ENCODE results near the gene PGP.
"Not testable (repeated sequence)": the region's sequence is repeated elsewhere in the genome, so short reads cannot be mapped to it uniquely, and the experiment has no call there.

PGP gene

DNA sequence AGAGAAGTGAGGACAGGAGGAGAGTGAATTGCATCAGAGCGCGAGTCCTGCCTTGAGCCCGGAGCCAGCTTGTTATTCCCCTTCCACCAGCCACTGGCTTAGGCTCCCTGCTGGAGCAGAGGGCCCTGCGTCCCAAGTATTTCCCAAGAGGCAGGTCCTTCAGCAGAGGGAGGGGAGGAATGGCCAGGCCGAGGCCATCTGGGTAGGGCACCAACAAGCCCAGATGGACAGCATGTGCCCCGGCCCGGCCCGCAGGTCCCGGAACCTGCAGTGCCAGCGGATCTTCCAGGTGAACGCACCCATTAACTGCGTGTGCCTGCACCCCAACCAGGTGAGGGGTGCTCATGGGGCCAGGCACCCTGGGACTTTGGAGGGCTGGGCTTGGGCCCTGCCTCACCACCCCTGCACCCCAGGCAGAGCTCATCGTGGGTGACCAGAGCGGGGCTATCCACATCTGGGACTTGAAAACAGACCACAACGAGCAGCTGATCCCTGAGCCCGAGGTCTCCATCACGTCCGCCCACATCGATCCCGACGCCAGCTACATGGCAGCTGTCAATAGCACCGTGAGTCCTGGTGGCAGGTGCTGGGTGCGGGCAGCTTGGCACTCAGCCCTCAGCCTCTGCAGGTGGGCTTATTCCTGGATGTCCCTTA lies 7.7 kb downstream of the PGP start:
- H3K4me1 Mint-ChIP-seq (ENCODE audit: low read depth): peaks cover 56% of the 10 kb centered on the region
- H3K27me3 Mint-ChIP-seq: peaks cover 10% of the 10 kb centered on the region
- H3K27ac Mint-ChIP-seq: peak overlapping the region; percentile 86
- H3K36me3 Mint-ChIP-seq (ENCODE audit: low read depth): peaks cover 59% of the 10 kb centered on the region
- H3K4me3 Mint-ChIP-seq: no peak overlapping the region
- no peaks in the 10 kb centered on the region for H3K9me3 Mint-ChIP-seq
- intact Hi-C loops (cut with micrococcal nuclease): no loop called here

DNA sequence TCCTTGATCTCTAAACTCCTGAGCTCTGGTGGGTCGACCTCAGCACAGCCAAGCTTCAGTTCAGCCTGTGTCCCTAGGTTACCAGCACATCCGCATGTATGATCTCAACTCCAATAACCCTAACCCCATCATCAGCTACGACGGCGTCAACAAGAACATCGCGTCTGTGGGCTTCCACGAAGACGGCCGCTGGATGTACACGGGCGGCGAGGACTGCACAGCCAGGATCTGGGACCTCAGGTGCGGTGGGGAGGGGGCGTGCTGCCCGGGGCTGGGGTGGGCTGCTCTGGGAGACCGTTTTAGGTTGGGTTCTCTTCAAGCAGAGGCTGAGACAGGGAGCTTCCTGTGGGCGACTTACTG lies 8.2 kb downstream of the PGP start:
- peaks cover 50% of the 10 kb centered on the region for H3K4me1 Mint-ChIP-seq (ENCODE audit: low read depth)
- H3K9me3 Mint-ChIP-seq: no peaks in the 10 kb centered on the region
- H3K36me3 Mint-ChIP-seq (ENCODE audit: low read depth): peaks cover 54% of the 10 kb centered on the region
- H3K27ac Mint-ChIP-seq: peak overlapping the region; percentile 86
- peaks cover 15% of the 10 kb centered on the region for H3K27me3 Mint-ChIP-seq
- H3K4me3 Mint-ChIP-seq: peak overlapping the region; percentile 85
- intact Hi-C loops (cut with micrococcal nuclease): no loop called here

DNA sequence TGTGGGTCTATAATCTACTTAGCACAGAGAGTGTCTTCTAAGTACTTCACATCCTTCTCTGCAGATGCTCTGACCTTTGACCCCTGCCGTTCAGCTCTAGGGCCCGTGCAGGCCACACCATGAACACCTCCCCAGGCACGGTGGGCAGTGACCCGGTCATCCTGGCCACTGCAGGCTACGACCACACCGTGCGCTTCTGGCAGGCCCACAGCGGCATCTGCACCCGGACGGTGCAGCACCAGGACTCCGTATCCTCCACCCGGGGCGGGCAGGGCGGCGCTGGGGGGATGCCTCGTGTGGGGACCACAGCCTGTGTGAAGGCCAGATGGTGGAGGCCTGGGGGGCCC lies 8.7 kb downstream of the PGP start:
- H3K27ac Mint-ChIP-seq: peak overlapping the region; percentile 86
- intact Hi-C loops (cut with micrococcal nuclease): loop anchor here (1.0 kb wide), 2 partner anchors 17 to 51 kb away; partner anchors contain the start of genes E4F1 and TRAF7
- peaks cover 50% of the 10 kb centered on the region for H3K4me1 Mint-ChIP-seq (ENCODE audit: low read depth)
- H3K27me3 Mint-ChIP-seq: peaks cover 17% of the 10 kb centered on the region
- peak overlapping the region; percentile 85 for H3K4me3 Mint-ChIP-seq
- H3K9me3 Mint-ChIP-seq: no peaks in the 10 kb centered on the region
- peaks cover 49% of the 10 kb centered on the region for H3K36me3 Mint-ChIP-seq (ENCODE audit: low read depth)

DNA sequence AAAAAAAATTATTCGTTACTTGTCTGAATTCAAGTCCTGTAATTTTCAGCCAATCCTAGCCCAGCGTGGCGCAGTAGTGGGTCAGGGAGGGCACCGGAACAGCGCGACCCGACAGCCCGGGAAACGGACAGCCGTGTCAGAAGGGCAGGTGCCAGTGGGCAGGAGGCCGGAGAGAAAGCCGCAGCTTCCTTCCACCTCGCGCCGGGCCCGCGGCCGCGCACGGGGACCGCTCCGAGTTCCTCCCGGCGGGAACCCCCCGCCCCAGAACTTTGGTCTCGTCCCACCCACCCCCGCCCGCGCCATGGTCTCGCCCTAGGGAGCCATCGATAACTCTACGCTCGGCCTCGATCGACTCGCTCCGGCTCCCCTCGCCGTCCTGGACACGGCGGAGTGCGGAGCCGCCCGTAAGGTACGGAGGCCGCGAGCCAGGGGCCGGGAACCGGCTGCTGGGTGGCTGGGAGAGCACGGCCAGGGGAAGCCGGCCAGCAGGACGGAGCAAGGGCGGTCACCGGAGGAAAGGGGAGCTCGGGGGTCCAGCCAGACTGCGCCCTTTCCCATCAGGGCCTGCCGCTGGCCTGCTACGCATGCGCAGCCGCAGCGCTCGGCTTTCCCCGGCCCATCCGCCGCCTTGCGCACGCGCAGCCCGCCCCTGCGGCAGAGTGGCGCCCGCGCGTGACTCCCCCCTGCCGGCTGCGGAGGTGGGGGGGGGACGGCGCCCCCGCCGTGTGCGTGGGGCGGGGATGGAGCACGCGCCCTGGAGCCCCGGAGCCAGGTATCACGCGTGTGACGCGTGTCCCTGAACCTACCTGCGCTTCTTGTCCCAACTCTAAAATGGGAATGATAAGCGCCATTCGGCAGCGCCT lies 9.3 kb downstream of the PGP start, which contains the start of gene MLST8:
MLST8 (plus strand) TSS at position 351 of the 863 bp plus-strand sequence. CDS start 632 bp downstream, outside the sequence.
- Mint-ChIP-seq H3K9me3 (no peaks in the 10 kb centered on the region), H3K4me1 (ENCODE audit: low read depth) (peaks cover 47% of the 10 kb centered on the region), H3K27me3 (peaks cover 21% of the 10 kb centered on the region), H3K36me3 (ENCODE audit: low read depth) (peaks cover 43% of the 10 kb centered on the region), H3K4me3 (peak within 1 kb of the TSS; percentile 85), H3K27ac (peak within 1 kb of the TSS; percentile 86)
- intact Hi-C loops (cut with micrococcal nuclease): loop anchor here (1.0 kb wide), 2 partner anchors 18 to 50 kb away; partner anchors contain the start of genes E4F1 and TRAF7

DNA sequence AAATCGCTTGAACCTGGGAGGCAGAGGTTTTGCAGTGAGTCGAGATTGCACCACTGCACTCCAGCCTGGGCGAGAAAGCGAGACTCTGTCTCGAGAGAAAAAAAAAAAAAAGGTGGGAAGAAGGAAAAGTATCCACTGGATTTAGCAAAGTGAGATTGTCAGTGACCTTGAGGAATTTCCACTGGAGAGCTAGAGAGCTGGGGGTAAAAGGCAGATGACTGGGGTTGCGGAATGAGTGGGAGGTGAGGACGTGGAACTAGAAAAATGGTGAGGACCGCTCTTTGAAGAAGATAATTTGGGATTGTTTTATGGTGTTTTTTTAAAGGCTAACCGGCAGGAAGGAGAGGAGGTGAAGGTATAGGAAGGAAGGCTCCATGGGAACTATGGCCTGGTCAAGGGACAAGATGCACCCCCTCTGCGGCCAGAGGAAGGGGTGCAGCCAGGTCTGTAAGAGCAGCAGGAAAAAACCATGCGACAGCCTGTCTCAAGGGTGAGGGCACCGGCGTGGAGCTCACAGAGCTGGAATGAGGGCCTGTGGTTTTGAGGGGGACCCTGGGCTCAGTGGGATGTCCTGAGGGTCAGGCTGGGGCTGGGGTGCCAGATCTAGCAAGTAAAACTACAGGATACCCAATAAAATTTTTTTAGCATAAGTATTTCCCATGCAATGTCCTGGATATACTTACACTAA lies 10.1 kb downstream of the PGP start:
- Mint-ChIP-seq H3K9me3 (no peaks in the 10 kb centered on the region), H3K4me3 (peak overlapping the region; percentile 85), H3K27ac (peak overlapping the region; percentile 86), H3K4me1 (ENCODE audit: low read depth) (peaks cover 44% of the 10 kb centered on the region), H3K27me3 (peaks cover 28% of the 10 kb centered on the region), H3K36me3 (ENCODE audit: low read depth) (peaks cover 36% of the 10 kb centered on the region)
- intact Hi-C loops (cut with micrococcal nuclease): loop anchor here (1.0 kb wide), 2 partner anchors 19 to 49 kb away; partner anchors contain the start of genes E4F1 and TRAF7

DNA sequence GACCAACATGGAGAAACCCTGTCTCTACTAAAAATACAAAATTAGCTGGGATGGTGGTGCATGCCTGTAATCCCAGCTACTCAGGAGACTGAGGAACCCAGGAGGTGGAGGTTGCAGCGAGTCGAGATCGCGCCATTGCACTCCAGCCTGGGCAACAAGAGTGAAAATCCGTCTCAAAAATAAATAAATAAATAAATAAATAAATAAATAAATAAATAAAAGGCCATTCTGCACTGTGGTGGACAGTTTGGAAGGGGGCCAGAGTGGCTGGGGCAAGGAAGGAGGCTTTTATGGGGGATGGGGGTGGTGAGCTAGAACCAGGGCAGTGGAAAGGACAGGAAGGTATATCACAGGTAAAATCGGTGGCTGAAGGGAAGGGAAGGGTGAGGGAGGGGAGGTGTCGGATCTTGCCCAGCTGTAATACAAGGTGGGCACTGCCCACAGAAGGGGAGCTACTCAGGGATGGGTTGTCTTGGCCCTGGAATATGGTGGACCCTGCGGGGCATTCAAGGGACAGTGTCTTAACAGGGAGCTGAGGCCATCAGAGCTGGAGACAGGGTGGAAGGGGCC lies 11.4 kb downstream of the PGP start:
- Mint-ChIP-seq H3K27ac (peak overlapping the region; percentile 20), H3K27me3 (peaks cover 42% of the 10 kb centered on the region), H3K4me1 (ENCODE audit: low read depth) (peaks cover 42% of the 10 kb centered on the region), H3K36me3 (ENCODE audit: low read depth) (peaks cover 22% of the 10 kb centered on the region)
- intact Hi-C loops (cut with micrococcal nuclease); H3K9me3 Mint-ChIP-seq; H3K4me3 Mint-ChIP-seq: not testable (repeated sequence)

DNA sequence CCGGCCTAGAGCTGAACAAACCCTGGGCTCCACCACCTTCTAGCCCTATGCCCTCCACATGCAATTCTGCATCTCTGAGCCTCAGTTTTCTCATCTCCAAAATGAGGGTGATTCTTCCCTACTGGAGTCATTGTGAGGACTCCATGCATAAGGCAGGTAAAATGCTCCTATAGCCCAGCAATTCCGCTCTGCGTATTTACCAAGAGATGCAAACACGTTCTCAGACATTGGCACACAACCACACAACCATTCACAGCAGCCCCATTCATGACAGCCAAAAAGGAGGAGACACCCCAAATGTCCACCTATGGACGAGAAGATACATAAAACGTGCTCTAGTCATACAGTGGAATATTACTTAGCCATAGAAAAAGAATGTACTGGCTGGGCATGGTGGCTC lies 14.3 kb downstream of the PGP start:
- peaks cover 63% of the 10 kb centered on the region for H3K27me3 Mint-ChIP-seq
- no peaks in the 10 kb centered on the region for H3K9me3 Mint-ChIP-seq
- no peak overlapping the region for H3K4me3 Mint-ChIP-seq
- H3K36me3 Mint-ChIP-seq (ENCODE audit: low read depth): no peaks in the 10 kb centered on the region
- intact Hi-C loops (cut with micrococcal nuclease): no loop called here
- no peak overlapping the region for H3K27ac Mint-ChIP-seq
- peaks cover 17% of the 10 kb centered on the region for H3K4me1 Mint-ChIP-seq (ENCODE audit: low read depth)

DNA sequence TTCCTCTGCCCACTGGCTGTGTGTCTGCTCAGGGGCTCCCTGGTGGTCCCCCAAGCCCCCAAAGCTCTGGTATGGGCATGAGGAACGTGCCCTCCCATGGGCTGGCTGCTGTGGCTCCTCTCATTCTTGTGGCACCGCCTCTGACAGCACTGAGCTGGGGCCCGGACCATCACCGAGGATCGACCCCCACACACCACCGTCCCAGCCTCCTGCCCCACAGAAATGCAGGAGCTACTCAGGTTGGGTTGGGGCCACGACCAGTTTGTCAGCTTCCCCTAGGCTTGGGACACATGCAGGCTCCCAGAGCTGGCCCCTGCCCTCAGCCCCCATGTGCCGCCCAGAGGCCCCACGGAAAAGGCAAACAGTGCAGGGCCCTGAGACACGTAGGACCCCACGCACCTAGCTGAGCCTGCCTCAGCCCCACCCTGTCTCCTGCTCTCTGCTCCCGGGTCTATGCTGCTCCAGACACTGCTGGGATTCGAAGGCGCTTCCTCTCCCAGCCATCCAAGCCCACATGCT lies 15.0 kb downstream of the PGP start:
- Mint-ChIP-seq H3K27me3 (peaks cover 69% of the 10 kb centered on the region), H3K4me3 (no peak overlapping the region), H3K36me3 (ENCODE audit: low read depth) (no peaks in the 10 kb centered on the region), H3K4me1 (ENCODE audit: low read depth) (peaks cover 15% of the 10 kb centered on the region), H3K27ac (no peak overlapping the region), H3K9me3 (no peaks in the 10 kb centered on the region)
- intact Hi-C loops (cut with micrococcal nuclease): no loop called here

DNA sequence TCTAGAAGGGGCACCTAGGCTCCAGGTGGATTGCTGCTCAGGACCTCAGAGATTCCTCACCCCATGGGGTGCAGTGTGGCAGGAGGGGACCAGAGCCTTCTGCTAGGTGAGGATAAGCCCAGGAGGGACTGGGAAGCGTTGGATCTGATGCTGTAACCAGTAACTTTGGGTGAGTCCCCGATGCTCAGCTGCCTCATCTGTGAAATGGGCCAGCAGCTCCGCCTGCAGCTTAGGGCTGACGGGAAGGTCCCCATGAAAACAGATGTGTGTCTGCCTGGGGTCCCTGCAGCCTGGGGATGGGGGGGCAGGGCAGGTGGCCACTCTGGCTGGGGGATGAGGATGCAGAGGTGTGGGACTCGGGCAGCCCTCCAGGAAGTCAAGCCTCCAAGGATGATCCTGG lies 15.5 kb downstream of the PGP start:
- Mint-ChIP-seq H3K27ac (no peak overlapping the region), H3K27me3 (peaks cover 75% of the 10 kb centered on the region), H3K4me3 (no peak overlapping the region), H3K4me1 (ENCODE audit: low read depth) (peaks cover 9% of the 10 kb centered on the region), H3K36me3 (ENCODE audit: low read depth) (no peaks in the 10 kb centered on the region), H3K9me3 (no peaks in the 10 kb centered on the region)
- intact Hi-C loops (cut with micrococcal nuclease): no loop called here

DNA sequence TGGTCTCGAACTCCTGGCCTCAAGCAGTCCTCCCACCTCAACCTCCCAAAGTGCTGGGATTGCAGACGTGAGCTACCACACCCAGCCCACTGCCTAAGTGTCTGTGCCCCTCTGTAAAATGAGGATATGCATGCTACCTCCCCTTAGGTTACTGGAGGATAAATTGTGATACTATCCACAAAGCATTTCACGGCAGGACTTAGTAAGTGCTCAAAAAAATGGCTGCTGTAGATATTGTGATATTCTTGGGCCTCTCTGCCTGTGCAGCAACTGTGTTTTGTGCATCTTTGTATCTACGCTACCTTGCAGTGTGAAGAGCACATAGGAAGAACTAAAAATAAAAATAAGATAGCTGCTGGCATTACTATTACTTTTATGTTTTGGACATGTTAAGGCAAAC lies 16.4 kb downstream of the PGP start:
- intact Hi-C loops (cut with micrococcal nuclease): no loop called here
- peaks cover 1% of the 10 kb centered on the region for H3K4me1 Mint-ChIP-seq (ENCODE audit: low read depth)
- no peak overlapping the region for H3K27ac Mint-ChIP-seq
- H3K9me3 Mint-ChIP-seq: no peaks in the 10 kb centered on the region
- no peak overlapping the region for H3K4me3 Mint-ChIP-seq
- peaks cover 80% of the 10 kb centered on the region for H3K27me3 Mint-ChIP-seq
- H3K36me3 Mint-ChIP-seq (ENCODE audit: low read depth): no peaks in the 10 kb centered on the region

DNA sequence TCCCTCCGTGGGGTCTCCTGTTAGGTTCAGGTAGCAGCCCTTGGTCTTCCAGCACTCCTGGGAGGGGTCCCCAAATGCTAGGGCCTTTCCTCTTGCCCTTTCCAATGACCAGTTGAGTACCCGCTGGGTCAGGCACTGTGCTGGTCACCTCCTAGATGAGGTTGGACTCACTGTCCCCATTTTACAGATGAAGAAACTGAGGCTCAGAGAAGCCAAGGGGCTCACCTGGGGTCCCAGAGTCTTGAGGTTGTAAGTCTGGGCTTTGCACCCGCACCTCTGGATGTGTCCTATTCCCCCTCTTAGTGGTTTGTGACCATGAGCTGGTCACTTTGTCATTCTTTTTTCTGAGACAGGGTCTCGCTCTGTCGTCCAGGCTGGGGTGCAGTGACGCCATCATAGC lies 16.9 kb downstream of the PGP start:
- H3K4me1 Mint-ChIP-seq (ENCODE audit: low read depth): no peaks in the 10 kb centered on the region
- H3K27me3 Mint-ChIP-seq: peaks cover 79% of the 10 kb centered on the region

DNA sequence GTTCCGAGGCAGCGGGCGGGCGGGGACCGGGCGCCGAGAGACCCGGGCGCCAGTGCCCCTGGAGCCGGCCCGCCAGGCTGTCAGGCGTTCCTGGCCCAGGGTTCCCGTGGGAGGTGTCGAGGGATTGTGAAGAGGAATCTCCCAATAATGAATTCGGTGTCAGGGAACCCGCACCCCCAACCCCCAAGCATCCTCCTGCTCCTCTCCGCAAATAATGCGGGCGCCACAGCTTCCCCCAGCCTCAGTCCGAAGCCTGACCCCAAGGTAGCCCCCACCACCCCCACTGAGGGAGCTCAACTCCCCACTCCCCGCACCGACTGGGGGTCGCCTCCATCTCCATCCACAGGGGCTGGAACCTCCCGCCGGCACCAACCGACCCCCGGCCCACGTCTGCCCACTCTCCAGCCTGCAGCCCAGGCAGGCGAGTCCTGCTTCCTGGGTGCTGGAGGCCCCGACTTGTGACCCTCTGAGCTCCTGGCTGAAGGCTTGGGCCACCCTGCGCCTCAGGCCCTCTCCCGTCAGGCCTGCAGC lies 17.6 kb downstream of the PGP start:
- Mint-ChIP-seq H3K9me3 (no peaks in the 10 kb centered on the region), H3K36me3 (ENCODE audit: low read depth) (no peaks in the 10 kb centered on the region), H3K4me3 (peak overlapping the region; percentile 68), H3K27me3 (peaks cover 79% of the 10 kb centered on the region), H3K27ac (no peak overlapping the region), H3K4me1 (ENCODE audit: low read depth) (no peaks in the 10 kb centered on the region)
- intact Hi-C loops (cut with micrococcal nuclease): no loop called here

More for the DNA sequence above, 16.9 kb downstream of the PGP start:
- H3K36me3 Mint-ChIP-seq (ENCODE audit: low read depth): no peaks in the 10 kb centered on the region
- no peak overlapping the region for H3K27ac Mint-ChIP-seq
- intact Hi-C loops (cut with micrococcal nuclease): no loop called here
- no peak overlapping the region for H3K4me3 Mint-ChIP-seq
- H3K9me3 Mint-ChIP-seq: no peaks in the 10 kb centered on the region

DNA sequence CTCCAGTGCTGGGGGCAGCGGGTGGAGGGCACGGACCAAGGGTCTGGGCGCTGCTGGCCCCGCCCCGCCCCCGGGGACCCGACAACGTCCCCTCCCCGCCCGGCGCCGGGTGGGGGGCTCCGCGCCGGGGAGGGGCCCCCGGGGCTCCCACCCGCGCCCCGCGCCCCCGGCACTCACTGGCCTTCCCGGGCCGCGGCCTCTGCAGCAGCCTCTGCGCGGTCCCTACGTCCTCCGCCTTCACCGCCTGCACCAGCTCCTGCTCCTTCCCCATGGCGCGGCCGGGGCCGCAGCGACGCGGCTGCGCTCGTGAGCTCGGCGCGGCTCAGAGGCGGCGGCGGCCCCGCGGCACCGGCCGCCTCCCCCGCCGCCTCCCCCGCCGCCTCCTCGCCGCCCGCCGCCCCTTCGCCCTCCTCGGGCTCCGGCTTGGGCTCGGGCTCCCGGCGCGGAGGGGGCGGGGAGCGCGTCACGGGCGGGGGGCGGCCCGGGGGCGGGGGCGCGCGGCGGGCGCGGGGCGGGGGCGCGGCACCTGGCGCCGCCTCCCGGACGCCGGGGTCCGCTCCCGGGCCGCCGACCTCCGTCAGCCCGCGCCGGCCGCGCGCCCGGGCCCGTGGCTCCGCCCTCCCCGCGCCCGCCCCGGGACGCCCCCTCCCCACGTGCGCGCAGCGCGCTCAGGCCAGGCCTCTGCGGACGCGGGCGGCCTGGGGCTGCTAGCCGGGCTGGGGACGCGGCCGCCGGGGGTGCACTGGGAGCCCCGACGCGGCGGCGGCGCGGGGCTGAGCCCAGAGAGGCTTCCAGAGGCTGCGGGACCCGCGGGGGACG lies 18.3 kb downstream of the PGP start, which contains the start of gene CASKIN1:
CASKIN1 (minus strand) TSS at position 444 of the 819 bp plus-strand sequence; CDS start at position 271, 173 bp downstream.
- Mint-ChIP-seq H3K9me3 (no peaks in the 10 kb centered on the region), H3K4me3 (peak within 1 kb of the TSS; percentile 68), H3K27me3 (peaks cover 72% of the 10 kb centered on the region), H3K4me1 (ENCODE audit: low read depth) (no peaks in the 10 kb centered on the region), H3K27ac (no peak within 1 kb of the TSS), H3K36me3 (ENCODE audit: low read depth) (no peaks in the 10 kb centered on the region)
- intact Hi-C loops (cut with micrococcal nuclease): no loop called here

Measured in dendritic cell treated with granulocyte-macrophage colony-stimulating factor and Interleukin-4, amounts not matched to agents 40 ng/mL and 50 ng/mL, for 4 days (primary cell).